Fibroblast of lung (primary cell): ENCODE measurements around the gene CNST. TPM values are rescaled to one million over a fixed set of nuclear protein-coding genes. Genes with fewer than 3 reads are reported as not detected.
A peak's percentile ranks its signal among the peaks of the same experiment; 100 is the strongest.
"Not testable (repeated sequence)": the region's sequence is repeated elsewhere in the genome, so short reads cannot be mapped to it uniquely, and the experiment has no call there.

ENCODE experiments used
- DNase-seq, 2 donors: peaks; one replicate each; pipeline versions ENCODE4 v3.0.0 to v3.0.0-alpha.2; 2010; ENCODE audit warnings: low read depth in 2 of 2
- H2AFZ ChIP-seq: 2 replicates; pipeline ENCODE4 v1.5.1; 2012; ENCODE audit warnings: low read length, control low read depth, inconsistent platforms
- H3K27ac ChIP-seq: 2 replicates; pipeline ENCODE4 v1.5.1; 2011; ENCODE audit warnings: low read length, control low read depth; ENCODE audit not compliant: insufficient read depth
- H3K27me3 ChIP-seq: 2 replicates; pipeline ENCODE4 v1.5.1; 2011; ENCODE audit warnings: mild to moderate bottlenecking, low read length; ENCODE audit not compliant: control insufficient read depth, insufficient read depth
- H3K36me3 ChIP-seq: 2 replicates; pipeline ENCODE4 v1.5.1; 2011; ENCODE audit warnings: low read length; ENCODE audit not compliant: control insufficient read depth, insufficient read depth
- H3K4me1 ChIP-seq: 2 replicates; pipeline ENCODE4 v1.5.1; 2011; ENCODE audit warnings: low read length; ENCODE audit not compliant: control insufficient read depth, insufficient read depth; ENCODE audit errors: extremely low read depth
- H3K4me2 ChIP-seq: 2 replicates; pipeline ENCODE4 v1.5.1; 2011; ENCODE audit warnings: low read length, control low read depth; ENCODE audit not compliant: insufficient read depth; ENCODE audit errors: extremely low read depth
- H3K4me3 ChIP-seq, 4 experiments: fragments of 200-600 bp in 1 of 4; sonication (generic) in 1 of 4; replicated peaks in 1 of 4; 2 replicates each; pipeline ENCODE4 v1.5.1; 2011 to 2016; ENCODE audit warnings: low read length in 4 of 4, low read depth in 3 of 4, mild to moderate bottlenecking in 3 of 4, control low read depth in 2 of 4, inconsistent platforms in 1 of 4, mixed read lengths in 1 of 4; ENCODE audit not compliant: insufficient read depth in 1 of 4; ENCODE audit errors: control extremely low read depth in 1 of 4
- H3K79me2 ChIP-seq: 2 replicates; pipeline ENCODE4 v1.5.1; 2012; ENCODE audit warnings: mild to moderate bottlenecking, low read length, inconsistent platforms; ENCODE audit not compliant: control insufficient read depth, insufficient read depth
- H3K9ac ChIP-seq: 2 replicates; pipeline ENCODE4 v1.5.1; 2011; ENCODE audit warnings: mild to moderate bottlenecking, low read length, control low read depth; ENCODE audit not compliant: insufficient read depth
- H3K9me3 ChIP-seq: 2 replicates; pipeline ENCODE4 v1.5.1; 2012; ENCODE audit warnings: low read depth, low read length; ENCODE audit not compliant: control insufficient read depth, insufficient read depth
- H4K20me1 ChIP-seq: 2 replicates; pipeline ENCODE4 v1.5.1; 2011; ENCODE audit warnings: low read length; ENCODE audit not compliant: control insufficient read depth, insufficient read depth; ENCODE audit errors: extremely low read depth
- EZH2 ChIP-seq: IDR thresholded peaks from 2 replicates; pipeline ENCODE4 v1.5.1; 2012; ENCODE audit warnings: low read length, control low read depth, mild to moderate bottlenecking; ENCODE audit errors: missing control alignments
- polyA plus RNA-seq, 2 donors: library from polyadenylated mRNA; depleted of rRNA in 1 of 2; stranded (reverse) in 1 of 2; unstranded in 1 of 2; fragments of >200 nt; gene quantifications; 2 replicates each; pipeline ENCODE4 v1.2.1, GENCODE V29; 2011 to 2012; ENCODE audit warnings: missing spikeins in 1 of 2
- total RNA-seq: library from RNA; depleted of rRNA; stranded (reverse); fragments of >200 nt; gene quantifications from 2 replicates; pipeline ENCODE4 v1.2.1, GENCODE V29; 2014
- TF ChIP-seq, protein P1 (sequence below), 2 donors: IDR thresholded peaks in 1 of 2; conservative IDR thresholded peaks in 1 of 2; 1 replicate in 1 of 2; 2 replicates in 1 of 2; pipeline ENCODE4 v1.5.1; 2011 to 2012; ENCODE audit warnings: low read length in 2 of 2, control low read depth in 1 of 2, inconsistent platforms in 1 of 2, low read depth in 1 of 2, mild to moderate bottlenecking in 1 of 2

The CNST gene
- total and polyA plus RNA-seq, 2 donors (not counting 1 experiment from before 2014, with no cell fraction given) = 26.9 to 33.9 TPM

DNA sequence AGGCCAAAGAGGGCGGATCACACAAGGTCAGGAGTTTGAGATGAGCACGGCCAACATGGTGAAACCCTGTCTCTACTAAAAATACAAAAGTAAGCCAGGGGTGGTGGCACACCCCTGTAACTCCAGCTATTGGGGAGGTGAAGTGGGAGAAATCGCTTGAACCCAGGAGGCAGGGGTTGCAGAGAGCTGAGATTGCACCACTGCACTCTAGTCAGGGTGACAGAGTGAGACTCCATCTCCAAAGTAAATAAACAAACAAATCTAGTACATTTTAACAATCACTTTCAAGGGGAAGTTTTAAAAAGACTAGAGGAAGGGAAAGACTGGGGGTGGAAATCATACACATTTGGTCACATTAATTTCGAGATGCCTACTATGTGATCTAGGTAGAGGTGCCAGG, 6.9 kb upstream of the CNST start:
- no peak for DNase-seq
- no peak overlapping the region for H3K27ac ChIP-seq
- H4K20me1 ChIP-seq = no peaks in the 10 kb centered on the region
- no peak overlapping the region for H2AFZ ChIP-seq
- H3K9ac ChIP-seq = no peak overlapping the region
- H3K4me3 ChIP-seq = no peak overlapping the region
- no peaks in the 10 kb centered on the region for H3K27me3 ChIP-seq
- TF ChIP-seq, protein P1, sequence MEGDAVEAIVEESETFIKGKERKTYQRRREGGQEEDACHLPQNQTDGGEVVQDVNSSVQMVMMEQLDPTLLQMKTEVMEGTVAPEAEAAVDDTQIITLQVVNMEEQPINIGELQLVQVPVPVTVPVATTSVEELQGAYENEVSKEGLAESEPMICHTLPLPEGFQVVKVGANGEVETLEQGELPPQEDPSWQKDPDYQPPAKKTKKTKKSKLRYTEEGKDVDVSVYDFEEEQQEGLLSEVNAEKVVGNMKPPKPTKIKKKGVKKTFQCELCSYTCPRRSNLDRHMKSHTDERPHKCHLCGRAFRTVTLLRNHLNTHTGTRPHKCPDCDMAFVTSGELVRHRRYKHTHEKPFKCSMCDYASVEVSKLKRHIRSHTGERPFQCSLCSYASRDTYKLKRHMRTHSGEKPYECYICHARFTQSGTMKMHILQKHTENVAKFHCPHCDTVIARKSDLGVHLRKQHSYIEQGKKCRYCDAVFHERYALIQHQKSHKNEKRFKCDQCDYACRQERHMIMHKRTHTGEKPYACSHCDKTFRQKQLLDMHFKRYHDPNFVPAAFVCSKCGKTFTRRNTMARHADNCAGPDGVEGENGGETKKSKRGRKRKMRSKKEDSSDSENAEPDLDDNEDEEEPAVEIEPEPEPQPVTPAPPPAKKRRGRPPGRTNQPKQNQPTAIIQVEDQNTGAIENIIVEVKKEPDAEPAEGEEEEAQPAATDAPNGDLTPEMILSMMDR (conservative IDR thresholded peaks at IDR 0.05 in 1 of 2, IDR thresholded peaks at IDR 0.05 in 1 of 2; ENCODE audit: low read depth in 1 of 2, low read length in 2 of 2) = no peak
- no peak for TF ChIP-seq EZH2
- H3K4me1 ChIP-seq = no peaks in the 10 kb centered on the region
- H3K4me2 ChIP-seq = no peak overlapping the region
- H3K9me3 ChIP-seq = no peaks in the 10 kb centered on the region
- H3K79me2 ChIP-seq = peaks cover 11% of the 10 kb centered on the region
- peaks cover 6% of the 10 kb centered on the region for H3K36me3 ChIP-seq

DNA sequence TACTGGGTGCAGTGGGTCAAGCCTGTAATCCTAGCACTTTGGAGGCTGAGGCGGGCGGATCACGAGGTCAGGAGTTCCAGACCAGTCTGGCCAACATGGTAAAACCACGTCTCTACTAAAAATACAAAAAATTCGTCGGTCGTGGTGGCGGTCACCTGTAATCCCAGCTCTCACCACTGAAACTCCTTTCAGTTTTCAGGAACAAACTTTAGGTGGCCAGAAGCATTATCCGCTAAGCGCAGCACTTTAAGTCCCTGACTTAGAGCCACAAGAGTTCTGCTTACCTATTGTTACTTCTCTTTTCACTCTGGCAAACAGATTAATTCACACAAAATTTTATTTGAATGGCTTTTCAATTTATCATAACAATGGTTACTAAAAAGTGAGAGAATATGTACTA, 5.4 kb upstream of the CNST start:
- not testable (repeated sequence) for H3K9ac ChIP-seq, H2AFZ ChIP-seq, H3K4me3 ChIP-seq, H3K27me3 ChIP-seq, H3K36me3 ChIP-seq, H3K27ac ChIP-seq, H3K4me2 ChIP-seq, H3K9me3 ChIP-seq, H4K20me1 ChIP-seq, H3K4me1 ChIP-seq, DNase-seq
- H3K79me2 ChIP-seq = peaks cover 24% of the 10 kb centered on the region

DNA sequence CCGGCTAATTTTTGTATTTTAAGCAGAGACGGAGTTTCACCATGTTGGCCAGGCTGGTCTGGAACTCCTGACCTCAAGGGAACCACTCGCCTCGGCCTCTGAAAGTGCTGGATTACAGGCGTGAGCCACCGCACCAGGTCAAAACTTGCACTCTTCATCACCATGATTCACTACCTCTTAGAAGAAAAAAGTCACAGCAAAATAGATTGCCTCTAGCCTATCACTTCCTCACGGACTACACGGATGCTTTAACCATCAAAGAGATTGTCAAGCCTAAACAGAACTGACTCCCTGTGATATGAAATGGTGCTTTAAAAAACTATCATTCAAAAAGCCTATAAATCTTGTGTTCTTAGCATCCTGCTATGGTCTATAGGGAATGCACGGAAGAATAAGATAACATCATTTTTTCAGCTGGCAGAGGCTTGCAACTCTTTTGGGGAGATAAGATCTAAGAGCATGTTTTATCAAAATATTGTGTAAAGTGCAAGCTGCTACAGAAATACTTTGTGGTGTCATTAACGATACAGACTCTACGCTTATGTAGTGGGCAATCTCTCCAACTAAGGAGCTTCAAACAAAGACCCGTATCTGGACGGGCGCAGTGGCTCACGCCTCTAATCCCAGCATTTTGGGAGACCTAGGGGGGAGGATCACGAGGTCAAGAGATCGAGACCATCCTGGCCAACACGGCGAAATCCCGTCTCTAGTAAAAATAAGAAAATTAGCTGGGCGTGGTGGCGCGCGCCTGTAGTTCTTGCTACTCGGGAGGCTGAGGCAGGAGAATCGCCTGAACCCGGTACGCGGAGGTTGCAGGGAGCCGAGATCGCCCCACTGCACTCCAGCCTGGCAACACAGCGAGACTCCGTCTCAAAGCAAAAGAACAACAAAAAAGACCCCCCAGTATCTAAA, 1.2 kb upstream of the CNST start:
- Histone ChIP-seq H3K4me2 (peak overlapping the region; percentile 75), H3K79me2 (peaks cover 58% of the 10 kb centered on the region), H3K27me3 (no peaks in the 10 kb centered on the region), H4K20me1 (no peaks in the 10 kb centered on the region), H3K36me3 (peaks cover 3% of the 10 kb centered on the region), H3K9me3 (no peaks in the 10 kb centered on the region), H2AFZ (no peak overlapping the region), H3K27ac (peak overlapping the region; percentile 42), H3K4me3 (peak overlapping the region; percentile 72 to 99 (median 90)), H3K4me1 (peaks cover 7% of the 10 kb centered on the region), H3K9ac (peak overlapping the region; percentile 70)
- no peak for DNase-seq
- TF ChIP-seq EZH2 = no peak
- TF ChIP-seq, protein P1 (conservative IDR thresholded peaks at IDR 0.05 in 1 of 2, IDR thresholded peaks at IDR 0.05 in 1 of 2; ENCODE audit: low read depth in 1 of 2, low read length in 2 of 2) = no peak
